Smooth muscle cell (in vitro differentiated cells): ENCODE data around the gene SERPINH1. TPM values are rescaled to one million over a fixed set of nuclear protein-coding genes. Genes with fewer than 3 reads are reported as not detected.

ENCODE experiments used
- DNase-seq: peaks from one replicate; lab custom pipeline; 2025; ENCODE audit not compliant: unreplicated experiment; lab: John Stamatoyannopoulos, UW
- H2AFZ ChIP-seq: fragments of 200-600 bp; sonication (generic); 2 replicates; pipeline ENCODE4 v1.6.0; 2016; ENCODE audit warnings: antibody characterized with exemption, low read depth, mild to moderate bottlenecking
- H3F3A ChIP-seq: fragments of 200-600 bp; sonication (generic); 2 replicates; pipeline ENCODE4 v1.6.0; 2017; ENCODE audit warnings: antibody characterized with exemption, low read depth
- H3K27ac ChIP-seq: fragments of 200-600 bp; sonication (generic); 2 replicates; pipeline ENCODE4 v1.5.1; 2016; ENCODE audit warnings: low read depth, mild to moderate bottlenecking
- H3K27me3 ChIP-seq: fragments of 200-600 bp; sonication (generic); 2 replicates; pipeline ENCODE4 v1.6.1; 2016; ENCODE audit warnings: low read depth, mild to moderate bottlenecking
- H3K36me3 ChIP-seq: fragments of 200-600 bp; sonication (generic); 2 replicates; pipeline ENCODE4 v1.5.1; 2016; ENCODE audit warnings: low read depth
- H3K4me1 ChIP-seq: fragments of 200-600 bp; sonication (generic); 2 replicates; pipeline ENCODE4 v1.5.1; 2016; ENCODE audit warnings: low read depth
- H3K4me2 ChIP-seq: fragments of 200-600 bp; sonication (generic); 2 replicates; pipeline ENCODE4 v1.6.0; 2016; ENCODE audit warnings: mild to moderate bottlenecking
- H3K4me3 ChIP-seq: fragments of 200-600 bp; sonication (generic); 2 replicates; pipeline ENCODE4 v1.5.1; 2016; ENCODE audit warnings: mild to moderate bottlenecking
- H3K79me2 ChIP-seq: fragments of 200-600 bp; sonication (generic); 2 replicates; pipeline ENCODE4 v1.6.0; 2016; ENCODE audit warnings: low read depth, mild to moderate bottlenecking
- H3K9ac ChIP-seq: fragments of 200-600 bp; sonication (generic); 2 replicates; pipeline ENCODE4 v1.6.0; 2016; ENCODE audit warnings: low read depth
- H3K9me3 ChIP-seq: fragments of 200-600 bp; sonication (generic); replicated peaks from 2 replicates; pipeline ENCODE4 v1.5.1; 2016; ENCODE audit warnings: low read depth
- H4K20me1 ChIP-seq: fragments of 200-600 bp; sonication (generic); 2 replicates; pipeline ENCODE4 v1.6.0; 2016; ENCODE audit warnings: low read depth
- WGBS: methylation state at CpG from one replicate; pipeline ENCODE4 v1.1.7; 2016; ENCODE audit warnings: low lambda C conversion rate; 5-methylcytosine and 5-hydroxymethylcytosine counted together
- polyA plus RNA-seq: library from polyadenylated mRNA; unstranded; fragments of >200 nt; fragmentation: Nextera tagmentation; extraction: Ambion mirVana; gene quantifications from 2 replicates; pipeline ENCODE4 v1.2.1, GENCODE V29; 2016
- total RNA-seq: library from RNA; depleted of rRNA; stranded (reverse); fragments of >200 nt; gene quantifications from 2 replicates; pipeline ENCODE4 v1.2.3, GENCODE V29; 2014
- TF ChIP-seq, protein P1 (sequence below): fragments of 200-600 bp; sonication (generic); IDR thresholded peaks from 2 replicates; pipeline ENCODE4 v1.5.1; 2017; ENCODE audit warnings: borderline replicate concordance, mild to moderate bottlenecking, antibody characterized with exemption; ENCODE audit not compliant: insufficient read depth, poor library complexity, severe bottlenecking

SERPINH1 gene
- total and polyA plus RNA-seq, 2 experiments from 2014 or later: 1,493 to 2,653 TPM

DNA sequence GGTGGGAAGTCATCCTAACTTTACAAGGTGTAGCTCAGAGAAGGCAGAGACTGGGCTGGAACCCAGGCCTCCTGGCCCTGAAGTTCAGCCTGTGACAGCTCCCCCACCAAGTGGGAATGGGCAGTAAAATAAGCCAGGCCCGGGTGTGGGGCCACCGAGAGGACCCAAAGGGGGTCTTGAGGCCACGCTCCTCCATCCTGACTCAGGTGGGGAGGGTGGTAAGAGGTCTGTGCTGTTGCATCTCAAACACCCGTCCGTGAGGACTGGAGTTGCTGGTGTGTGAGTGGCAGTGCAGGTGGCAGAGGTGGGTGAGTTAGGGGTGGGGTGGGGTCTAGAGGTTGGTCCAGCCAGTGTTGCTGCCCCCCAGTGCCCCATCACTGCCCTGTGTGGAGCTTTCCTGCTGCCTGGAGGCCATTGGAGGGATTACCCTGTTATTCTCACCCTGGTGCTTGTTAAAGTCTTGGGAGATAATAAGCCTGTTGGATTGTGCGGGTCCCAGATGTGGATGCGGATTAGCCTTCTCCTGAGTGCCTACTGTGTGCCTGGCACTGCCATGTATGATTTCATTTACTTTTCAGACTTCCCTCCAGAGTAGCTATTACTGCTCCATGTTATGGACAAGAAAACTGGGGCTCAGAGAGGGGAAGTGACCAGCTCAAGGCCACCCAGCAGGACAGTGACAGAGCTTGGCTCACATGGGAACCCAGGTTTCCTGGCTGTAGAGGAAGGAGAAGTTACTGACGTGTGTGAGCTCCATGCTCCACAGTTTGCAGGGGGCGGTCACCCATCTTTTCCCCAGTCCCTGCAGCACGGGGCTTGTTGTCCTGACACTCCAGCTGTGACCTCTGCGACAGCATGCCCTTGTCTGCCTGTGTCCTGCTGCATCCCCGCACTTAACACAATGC lies 12.9 kb downstream of the SERPINH1 start:
- Histone ChIP-seq H3K36me3 (peaks cover 10% of the 10 kb centered on the region), H2AFZ (no peak overlapping the region), H4K20me1 (peaks cover 60% of the 10 kb centered on the region), H3K4me3 (no peak overlapping the region), H3K9ac (no peak overlapping the region), H3K4me1 (no peaks in the 10 kb centered on the region), H3K79me2 (peaks cover 13% of the 10 kb centered on the region), H3K27me3 (no peaks in the 10 kb centered on the region), H3K9me3 (no peaks in the 10 kb centered on the region), H3F3A (peaks cover 74% of the 10 kb centered on the region), H3K4me2 (no peak overlapping the region), H3K27ac (peak overlapping the region; percentile 12)
- 80% methylated on average over 12 of the region's 12 CpGs for WGBS
- TF ChIP-seq, protein P1, sequence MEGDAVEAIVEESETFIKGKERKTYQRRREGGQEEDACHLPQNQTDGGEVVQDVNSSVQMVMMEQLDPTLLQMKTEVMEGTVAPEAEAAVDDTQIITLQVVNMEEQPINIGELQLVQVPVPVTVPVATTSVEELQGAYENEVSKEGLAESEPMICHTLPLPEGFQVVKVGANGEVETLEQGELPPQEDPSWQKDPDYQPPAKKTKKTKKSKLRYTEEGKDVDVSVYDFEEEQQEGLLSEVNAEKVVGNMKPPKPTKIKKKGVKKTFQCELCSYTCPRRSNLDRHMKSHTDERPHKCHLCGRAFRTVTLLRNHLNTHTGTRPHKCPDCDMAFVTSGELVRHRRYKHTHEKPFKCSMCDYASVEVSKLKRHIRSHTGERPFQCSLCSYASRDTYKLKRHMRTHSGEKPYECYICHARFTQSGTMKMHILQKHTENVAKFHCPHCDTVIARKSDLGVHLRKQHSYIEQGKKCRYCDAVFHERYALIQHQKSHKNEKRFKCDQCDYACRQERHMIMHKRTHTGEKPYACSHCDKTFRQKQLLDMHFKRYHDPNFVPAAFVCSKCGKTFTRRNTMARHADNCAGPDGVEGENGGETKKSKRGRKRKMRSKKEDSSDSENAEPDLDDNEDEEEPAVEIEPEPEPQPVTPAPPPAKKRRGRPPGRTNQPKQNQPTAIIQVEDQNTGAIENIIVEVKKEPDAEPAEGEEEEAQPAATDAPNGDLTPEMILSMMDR: peak; percentile 14
- no peak for DNase-seq

DNA sequence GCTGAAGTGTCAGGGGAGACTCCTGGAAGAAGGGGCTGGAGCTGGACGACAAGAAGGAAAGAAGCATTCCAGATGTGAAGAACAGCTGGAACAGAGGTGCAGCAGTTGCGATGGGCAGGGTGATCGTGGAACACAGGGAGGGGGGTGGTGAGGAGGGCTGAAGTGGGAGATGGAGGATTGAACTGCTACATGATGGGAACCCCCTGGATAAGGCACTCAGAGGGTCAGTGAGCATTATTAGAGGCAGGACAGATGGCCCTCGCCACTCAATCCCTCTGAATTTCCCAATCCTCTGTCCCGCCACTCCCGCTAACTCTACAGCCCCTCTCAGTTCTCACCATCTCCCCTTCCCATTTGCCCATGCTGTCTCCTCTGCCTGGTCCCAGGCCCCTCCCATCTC lies 14.0 kb downstream of the SERPINH1 start:
- Histone ChIP-seq H3K9ac (no peak overlapping the region), H3K36me3 (no peaks in the 10 kb centered on the region), H3K4me3 (no peak overlapping the region), H3F3A (peaks cover 67% of the 10 kb centered on the region), H3K79me2 (peaks cover 2% of the 10 kb centered on the region), H3K4me2 (no peak overlapping the region), H3K27me3 (no peaks in the 10 kb centered on the region), H3K9me3 (no peaks in the 10 kb centered on the region), H3K27ac (no peak overlapping the region), H2AFZ (no peak overlapping the region), H3K4me1 (no peaks in the 10 kb centered on the region), H4K20me1 (peaks cover 49% of the 10 kb centered on the region)
- WGBS: 76% methylated on average over 6 of the region's 6 CpGs
- no peak for DNase-seq
- TF ChIP-seq, protein P1: no peak

DNA sequence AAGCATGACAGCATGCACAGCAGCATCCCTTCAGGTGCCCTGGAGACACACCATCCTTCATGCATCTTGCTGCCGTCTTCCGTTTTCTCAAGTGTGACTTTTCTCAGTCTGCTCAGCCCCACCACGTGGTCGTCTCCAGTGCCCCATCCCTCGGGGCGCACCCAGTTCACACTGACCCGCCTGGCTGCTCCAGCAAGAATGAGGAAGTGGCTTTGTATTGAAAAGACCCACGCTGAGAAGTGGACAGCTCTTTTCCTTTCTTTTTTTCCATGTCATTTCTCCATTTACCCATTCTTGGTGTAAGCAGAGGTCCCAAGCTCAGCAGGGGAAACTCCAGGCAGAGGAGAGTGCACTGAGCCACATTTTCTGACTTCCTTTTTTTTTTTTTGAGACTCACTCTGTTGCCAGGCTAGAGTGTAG lies 14.5 kb downstream of the SERPINH1 start:
- TF ChIP-seq, protein P1: no peak
- H3F3A ChIP-seq: peaks cover 62% of the 10 kb centered on the region
- H3K4me3 ChIP-seq: no peak overlapping the region
- DNase-seq: no peak
- H3K4me1 ChIP-seq: no peaks in the 10 kb centered on the region
- no peaks in the 10 kb centered on the region for H3K27me3 ChIP-seq
- H3K4me2 ChIP-seq: no peak overlapping the region
- no peaks in the 10 kb centered on the region for H3K36me3 ChIP-seq
- H3K9ac ChIP-seq: no peak overlapping the region
- H2AFZ ChIP-seq: no peak overlapping the region
- H3K27ac ChIP-seq: no peak overlapping the region
- WGBS: 16% methylated on average over 8 of the region's 8 CpGs
- H3K9me3 ChIP-seq: no peaks in the 10 kb centered on the region
- no peaks in the 10 kb centered on the region for H3K79me2 ChIP-seq
- peaks cover 44% of the 10 kb centered on the region for H4K20me1 ChIP-seq
